HepG2 (cell line): ENCODE results near the gene NUBP2. TPM values are rescaled to one million over a fixed set of nuclear protein-coding genes. Genes with fewer than 3 reads are reported as not detected.
A peak's percentile ranks its signal among the peaks of the same experiment; 100 is the strongest.

Experiments
- KDM2A ChIP-seq: sonication (generic); formaldehyde crosslinking; IDR thresholded peaks from 2 replicates; pipeline ENCODE4 v1.4.0; 2020; ENCODE audit warnings: low read depth, missing genetic modification reagents, borderline replicate concordance
- KDM5A ChIP-seq: fragments of 200-600 bp; sonication (generic); IDR thresholded peaks from 2 replicates; pipeline ENCODE4 v1.7.0; 2018; ENCODE audit warnings: antibody characterized with exemption, mild to moderate bottlenecking, low read length, borderline replicate concordance
- NPAS2 ChIP-seq: sonication (generic); formaldehyde crosslinking; IDR thresholded peaks from 2 replicates; pipeline ENCODE4 v1.8.0; 2022; ENCODE audit warnings: mild to moderate bottlenecking, missing genetic modification reagents, borderline replicate concordance
- RFXANK ChIP-seq: IDR thresholded peaks from 2 replicates; pipeline ENCODE4 v1.6.1; 2016
- SMARCE1 ChIP-seq: fragments of 450-650 bp; IDR thresholded peaks from 2 replicates; pipeline ENCODE4 v1.6.1; 2017; ENCODE audit warnings: borderline replicate concordance
- STAT6 ChIP-seq: sonication (generic); formaldehyde crosslinking; IDR thresholded peaks from 2 replicates; pipeline ENCODE4 v1.4.0; 2020; ENCODE audit warnings: missing genetic modification reagents, mild to moderate bottlenecking, borderline replicate concordance
- TBP ChIP-seq: sonication (generic); formaldehyde crosslinking; IDR thresholded peaks from 2 replicates; pipeline ENCODE4 v1.5.0; 2020; ENCODE audit warnings: missing genetic modification reagents
- ZFP62 ChIP-seq: sonication (generic); formaldehyde crosslinking; IDR thresholded peaks from 2 replicates; pipeline ENCODE4 v1.4.0; 2020; ENCODE audit warnings: missing genetic modification reagents
- ZNF160 ChIP-seq: sonication (generic); formaldehyde crosslinking; IDR thresholded peaks from 2 replicates; pipeline ENCODE4 v1.8.0; 2022; ENCODE audit warnings: mild to moderate bottlenecking, inconsistent platforms, missing genetic modification reagents
- ZNF180 ChIP-seq: sonication (generic); formaldehyde crosslinking; IDR thresholded peaks from 2 replicates; pipeline ENCODE4 v1.4.0; 2020; ENCODE audit warnings: low read depth, missing genetic modification reagents, borderline replicate concordance
- ZNF335 ChIP-seq: sonication (generic); formaldehyde crosslinking; IDR thresholded peaks from 2 replicates; pipeline ENCODE4 v1.4.0; 2020; ENCODE audit warnings: missing genetic modification reagents
- ZNF530 ChIP-seq: sonication (generic); formaldehyde crosslinking; IDR thresholded peaks from 2 replicates; pipeline ENCODE4 v1.5.0; 2020; ENCODE audit warnings: low read depth, mild to moderate bottlenecking, missing genetic modification reagents
- ZNF549 ChIP-seq: sonication (generic); formaldehyde crosslinking; IDR thresholded peaks from 2 replicates; pipeline ENCODE4 v1.5.0; 2020; ENCODE audit warnings: missing genetic modification reagents
- ZNF614 ChIP-seq: IDR thresholded peaks from 2 replicates; pipeline ENCODE4 v1.6.1; 2018; ENCODE audit warnings: missing biosample characterization, missing genetic modification reagents, inconsistent platforms, borderline replicate concordance
- ZNF639 ChIP-seq: conservative IDR thresholded peaks from 2 replicates; pipeline ENCODE4 v1.6.1; 2018; ENCODE audit warnings: missing genetic modification reagents
- ZNF777 ChIP-seq: sonication (generic); formaldehyde crosslinking; IDR thresholded peaks from 2 replicates; pipeline ENCODE4 v1.4.0; 2020; ENCODE audit warnings: missing genetic modification reagents
- polyA plus RNA-seq, 8 experiments: library from polyadenylated mRNA; depleted of rRNA in 3 of 8; stranded (reverse) in 7 of 8; unstranded in 1 of 8; fragments of >200 nt; fragmentation: Illumina TruSeq in 4 of 8; extraction: Trizol in 4 of 8; gene quantifications; 2 replicates each; pipeline versions ENCODE4 v1.2.1 to v1.2.3, GENCODE V29; 2011 to 2016; ENCODE audit warnings: low read depth in 4 of 8, missing spikeins in 1 of 8, mixed read lengths in 1 of 8; ENCODE audit not compliant: insufficient read depth in 1 of 8
- total RNA-seq, 5 experiments: library from RNA; depleted of rRNA; stranded (reverse); fragments of >200 nt; fragmentation: Illumina TruSeq; extraction: Trizol; gene quantifications; 2 replicates each; pipeline ENCODE4 v1.2.3, GENCODE V29; 2016; ENCODE audit warnings: low read depth in 1 of 5
- TF ChIP-seq, protein P1 (sequence below): sonication (generic); formaldehyde crosslinking; IDR thresholded peaks from 2 replicates; pipeline ENCODE4 v1.5.1; 2020; ENCODE audit warnings: mild to moderate bottlenecking, missing genetic modification reagents
- TF ChIP-seq, protein P2 (sequence below): sonication (generic); formaldehyde crosslinking; IDR thresholded peaks from 2 replicates; pipeline ENCODE4 v1.8.0; 2022; ENCODE audit warnings: mild to moderate bottlenecking, missing genetic modification reagents, moderate library complexity
- TF ChIP-seq, protein P3 (sequence below): sonication (generic); formaldehyde crosslinking; IDR thresholded peaks from 2 replicates; pipeline ENCODE4 v1.5.0; 2020; ENCODE audit warnings: mild to moderate bottlenecking, missing genetic modification reagents

NUBP2 gene
- total and polyA plus RNA-seq, 2 of the 13 experiments (the other 11 are each of a cell fraction or from before 2014, with no cell fraction given) = 25.7 to 61.5 TPM

GRCh38 chr16:1772908-1773702, 9.7 kb upstream of the NUBP2 start, which contains the start of gene MRPS34 (continued):
- TF ChIP-seq, protein P1, sequence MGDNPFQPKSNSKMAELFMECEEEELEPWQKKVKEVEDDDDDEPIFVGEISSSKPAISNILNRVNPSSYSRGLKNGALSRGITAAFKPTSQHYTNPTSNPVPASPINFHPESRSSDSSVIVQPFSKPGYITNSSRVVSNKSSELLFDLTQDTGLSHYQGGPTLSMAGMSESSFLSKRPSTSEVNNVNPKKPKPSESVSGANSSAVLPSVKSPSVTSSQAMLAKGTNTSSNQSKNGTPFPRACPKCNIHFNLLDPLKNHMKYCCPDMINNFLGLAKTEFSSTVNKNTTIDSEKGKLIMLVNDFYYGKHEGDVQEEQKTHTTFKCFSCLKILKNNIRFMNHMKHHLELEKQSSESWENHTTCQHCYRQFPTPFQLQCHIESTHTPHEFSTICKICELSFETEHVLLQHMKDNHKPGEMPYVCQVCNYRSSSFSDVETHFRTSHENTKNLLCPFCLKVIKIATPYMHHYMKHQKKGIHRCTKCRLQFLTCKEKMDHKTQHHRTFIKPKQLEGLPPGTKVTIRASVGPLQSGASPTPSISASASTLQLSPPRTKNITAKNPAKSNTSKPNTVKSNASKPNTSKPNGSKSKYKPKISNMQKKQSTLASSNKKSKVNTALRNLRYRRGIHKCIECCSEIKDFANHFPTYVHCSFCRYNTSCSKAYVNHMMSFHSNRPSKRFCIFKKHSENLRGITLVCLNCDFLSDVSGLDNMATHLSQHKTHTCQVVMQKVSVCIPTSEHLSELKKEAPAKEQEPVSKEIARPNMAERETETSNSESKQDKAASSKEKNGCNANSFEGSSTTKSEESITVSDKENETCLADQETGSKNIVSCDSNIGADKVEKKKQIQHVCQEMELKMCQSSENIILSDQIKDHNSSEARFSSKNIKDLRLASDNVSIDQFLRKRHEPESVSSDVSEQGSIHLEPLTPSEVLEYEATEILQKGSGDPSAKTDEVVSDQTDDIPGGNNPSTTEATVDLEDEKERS (CRISPR knock-in tag) = no peak
- TF ChIP-seq, protein P2, sequence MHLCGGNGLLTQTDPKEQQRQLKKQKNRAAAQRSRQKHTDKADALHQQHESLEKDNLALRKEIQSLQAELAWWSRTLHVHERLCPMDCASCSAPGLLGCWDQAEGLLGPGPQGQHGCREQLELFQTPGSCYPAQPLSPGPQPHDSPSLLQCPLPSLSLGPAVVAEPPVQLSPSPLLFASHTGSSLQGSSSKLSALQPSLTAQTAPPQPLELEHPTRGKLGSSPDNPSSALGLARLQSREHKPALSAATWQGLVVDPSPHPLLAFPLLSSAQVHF = peak; percentile 97
- no peak for TF ChIP-seq ZFP62
- TF ChIP-seq KDM5A = peak; percentile 79
- TF ChIP-seq ZNF549 (CRISPR knock-in tag) = peak; percentile 26; the same call in 1 of the 2 replicates
- TF ChIP-seq NPAS2 = peak; percentile 72; the same call in 1 of the 2 replicates
- TF ChIP-seq ZNF614 (CRISPR knock-in tag) = peak; percentile 47; the same call in 1 of the 2 replicates
- TF ChIP-seq, protein P3, sequence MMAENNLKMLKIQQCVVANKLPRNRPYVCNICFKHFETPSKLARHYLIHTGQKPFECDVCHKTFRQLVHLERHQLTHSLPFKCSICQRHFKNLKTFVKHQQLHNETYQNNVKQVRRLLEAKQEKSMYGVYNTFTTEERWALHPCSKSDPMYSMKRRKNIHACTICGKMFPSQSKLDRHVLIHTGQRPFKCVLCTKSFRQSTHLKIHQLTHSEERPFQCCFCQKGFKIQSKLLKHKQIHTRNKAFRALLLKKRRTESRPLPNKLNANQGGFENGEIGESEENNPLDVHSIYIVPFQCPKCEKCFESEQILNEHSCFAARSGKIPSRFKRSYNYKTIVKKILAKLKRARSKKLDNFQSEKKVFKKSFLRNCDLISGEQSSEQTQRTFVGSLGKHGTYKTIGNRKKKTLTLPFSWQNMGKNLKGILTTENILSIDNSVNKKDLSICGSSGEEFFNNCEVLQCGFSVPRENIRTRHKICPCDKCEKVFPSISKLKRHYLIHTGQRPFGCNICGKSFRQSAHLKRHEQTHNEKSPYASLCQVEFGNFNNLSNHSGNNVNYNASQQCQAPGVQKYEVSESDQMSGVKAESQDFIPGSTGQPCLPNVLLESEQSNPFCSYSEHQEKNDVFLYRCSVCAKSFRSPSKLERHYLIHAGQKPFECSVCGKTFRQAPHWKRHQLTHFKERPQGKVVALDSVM (CRISPR knock-in tag) = peak; percentile 9
- peak; percentile 87; the same call in 1 of the 2 replicates for TF ChIP-seq ZNF639 (CRISPR knock-in tag)
- 0 out of 2 replicates have a peak, but pooled peaks have one; percentile 22 for TF ChIP-seq RFXANK
- peak; percentile 84; the same call in 1 of the 2 replicates for TF ChIP-seq ZNF777 (CRISPR knock-in tag)
- peak; percentile 82; the same call in 1 of the 2 replicates for TF ChIP-seq ZNF180 (CRISPR knock-in tag)
- no peak for TF ChIP-seq TBP (CRISPR knock-in tag)
- peak; percentile 98 for TF ChIP-seq KDM2A
- TF ChIP-seq STAT6 = 0 out of 2 replicates have a peak, but pooled peaks have one; percentile 21
- TF ChIP-seq SMARCE1 = no peak
- no peak for TF ChIP-seq ZNF335 (CRISPR knock-in tag)
- TF ChIP-seq ZNF160 (CRISPR knock-in tag) = peak; percentile 68
- peak; percentile 36; the same call in 1 of the 2 replicates for TF ChIP-seq ZNF530 (CRISPR knock-in tag)
